Muscle of leg (tissue), 11 donors: ENCODE data around the gene CDC73. TPM values are rescaled to one million over a fixed set of nuclear protein-coding genes. Genes with fewer than 3 reads are reported as not detected.

Source experiments
- DNase-seq: peaks from one replicate; pipeline ENCODE4 v3.0.0; 2013
- H3K27ac ChIP-seq: one replicate; pipeline ENCODE4 v1.5.1; 2013; ENCODE audit warnings: mild to moderate bottlenecking, low read length, control low read depth
- H3K27me3 ChIP-seq: one replicate; pipeline ENCODE4 v1.6.1; 2013; ENCODE audit warnings: low read length; ENCODE audit not compliant: control insufficient read depth, insufficient read depth
- H3K36me3 ChIP-seq: one replicate; pipeline ENCODE4 v1.6.1; 2013; ENCODE audit warnings: low read length; ENCODE audit not compliant: control insufficient read depth, insufficient read depth
- H3K4me1 ChIP-seq: one replicate; pipeline ENCODE4 v1.6.1; 2013; ENCODE audit warnings: low read length; ENCODE audit not compliant: control insufficient read depth, insufficient read depth
- H3K4me3 ChIP-seq: one replicate; pipeline ENCODE4 v1.5.1; 2013; ENCODE audit warnings: low read length, control low read depth
- H3K9me3 ChIP-seq: replicated peaks from 2 replicates; pipeline ENCODE4 v1.6.1; 2013; ENCODE audit warnings: low read depth, low read length; ENCODE audit not compliant: control insufficient read depth
- WGBS: methylation state at CpG from one replicate; pipeline ENCODE4 v1.1.5; 2013; ENCODE audit warnings: missing lambda C conversion rate; ENCODE audit not compliant: insufficient coverage; 5-methylcytosine and 5-hydroxymethylcytosine counted together
- polyA plus RNA-seq, 8 donors: library from polyadenylated mRNA; unstranded; fragments of 120-200 nt; gene quantifications; one replicate each; pipeline versions ENCODE4 v1.2.1 to v1.2.3, GENCODE V29; 2013; ENCODE audit warnings: inconsistent platforms in 1 of 8, low replicate concordance in 1 of 8; ENCODE audit not compliant: insufficient read length in 8 of 8, insufficient read depth in 1 of 8
- total RNA-seq: library from RNA; stranded (reverse); fragments of 120-200 nt; gene quantifications from one replicate; pipeline ENCODE4 v1.2.4, GENCODE V29; 2013

The CDC73 gene
- total and polyA plus RNA-seq, 9 donors, result 13.8 to 30.2 (median 25.9) TPM

DNA sequence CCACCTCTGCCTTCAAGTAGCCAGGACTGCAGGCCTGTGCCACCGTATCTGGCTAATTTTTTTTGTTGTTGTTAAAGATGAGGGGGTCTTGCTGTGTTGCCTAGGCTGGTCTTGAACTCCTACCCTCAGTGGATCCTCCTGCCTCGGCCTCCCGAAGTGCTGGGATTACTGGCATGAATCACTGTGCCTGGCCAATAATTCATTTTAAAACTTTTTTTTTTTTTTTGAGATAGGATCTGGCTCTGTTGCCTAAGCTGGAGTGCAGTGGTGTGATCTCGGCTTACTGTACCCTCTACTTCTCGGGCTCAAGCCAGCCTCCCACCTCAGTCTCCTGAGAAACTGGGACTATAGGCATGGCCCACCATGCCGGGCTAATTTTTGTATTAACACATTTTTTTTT, 3.5 kb downstream of the CDC73 start:
- Histone ChIP-seq H3K36me3 (peaks cover 18% of the 10 kb centered on the region), H3K27me3 (no peaks in the 10 kb centered on the region), H3K9me3 (no peaks in the 10 kb centered on the region), H3K4me3 (no peak overlapping the region), H3K4me1 (peaks cover 6% of the 10 kb centered on the region), H3K27ac (no peak overlapping the region)
- WGBS, result no CpG with 5 or more reads among the region's 6 CpGs
- DNase-seq, result no peak

DNA sequence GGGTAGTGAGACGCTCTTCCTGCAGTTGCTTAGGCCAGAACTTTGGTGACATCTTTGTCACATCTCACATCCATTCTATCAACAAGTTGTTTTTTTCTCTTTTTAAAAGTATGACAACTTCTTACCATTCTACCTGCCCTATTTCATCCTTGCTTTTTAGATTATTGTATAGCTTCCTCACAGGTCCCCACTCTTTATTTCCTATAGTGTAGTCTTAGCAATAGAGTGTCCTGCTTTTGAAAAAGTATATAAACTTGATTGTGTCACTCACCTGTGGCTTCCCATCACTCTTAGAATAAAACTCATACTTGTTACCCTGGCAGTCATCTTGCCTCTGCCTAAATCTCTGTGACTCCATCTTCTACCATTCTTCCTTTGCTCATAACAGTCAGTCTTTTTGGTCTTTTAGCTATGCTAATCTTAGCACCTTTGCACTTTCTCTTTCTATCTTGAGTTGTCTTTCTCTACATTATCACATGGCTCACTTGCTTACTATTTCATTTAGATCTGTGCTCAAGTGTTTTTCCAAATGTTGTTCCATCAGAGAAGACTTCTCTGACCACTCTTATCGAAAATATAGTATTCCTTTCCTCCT, 9.5 kb downstream of the CDC73 start:
- H3K27ac ChIP-seq, result no peak overlapping the region
- WGBS, result no CpG with 5 or more reads among the region's 2 CpGs
- DNase-seq, result no peak
- no peak overlapping the region for H3K4me3 ChIP-seq
- H3K4me1 ChIP-seq, result no peaks in the 10 kb centered on the region
- peaks cover 20% of the 10 kb centered on the region for H3K36me3 ChIP-seq
- no peaks in the 10 kb centered on the region for H3K27me3 ChIP-seq
- H3K9me3 ChIP-seq, result no peaks in the 10 kb centered on the region

DNA sequence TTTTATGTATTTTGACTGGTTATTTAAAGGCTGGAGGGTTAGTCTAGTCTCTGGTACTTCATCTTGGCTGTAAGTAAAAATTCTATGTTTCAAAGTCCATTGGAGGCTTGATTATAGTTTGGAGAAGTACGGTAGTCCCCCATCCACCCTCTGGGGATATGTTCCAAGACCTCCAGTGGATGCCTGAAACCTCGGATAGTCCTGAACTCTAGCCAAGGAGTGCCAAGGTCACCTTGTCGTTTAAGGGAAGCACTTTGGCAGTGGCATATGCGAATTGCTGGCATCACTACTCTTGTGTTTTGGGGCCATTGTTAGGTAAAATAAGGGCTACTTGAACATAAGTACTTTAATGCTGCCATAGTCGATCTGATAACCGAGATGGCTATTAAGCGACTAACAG, 18.4 kb downstream of the CDC73 start:
- WGBS, result 94% methylated on average over 6 of the region's 7 CpGs
- no peak overlapping the region for H3K4me3 ChIP-seq

DNA sequence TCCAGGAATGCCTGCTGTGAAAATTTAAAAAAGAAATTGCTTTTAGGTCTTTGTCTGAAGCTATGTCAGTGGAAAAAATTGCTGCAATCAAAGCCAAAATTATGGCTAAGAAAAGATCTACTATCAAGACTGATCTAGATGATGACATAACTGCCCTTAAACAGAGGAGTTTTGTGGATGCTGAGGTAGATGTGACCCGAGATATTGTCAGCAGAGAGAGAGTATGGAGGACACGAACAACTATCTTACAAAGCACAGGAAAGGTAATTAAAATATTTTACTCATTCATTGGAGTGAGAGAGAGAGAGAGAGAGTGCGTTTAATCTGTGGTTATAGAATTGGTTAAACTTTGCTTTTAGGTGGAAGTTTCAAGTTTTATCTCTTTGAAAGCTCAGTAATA, 20.0 kb downstream of the CDC73 start:
- no peaks in the 10 kb centered on the region for H3K4me1 ChIP-seq
- H3K4me3 ChIP-seq, result no peak overlapping the region
- peaks cover 18% of the 10 kb centered on the region for H3K36me3 ChIP-seq
- H3K27me3 ChIP-seq, result no peaks in the 10 kb centered on the region
- no peak overlapping the region for H3K27ac ChIP-seq
- H3K9me3 ChIP-seq, result no peaks in the 10 kb centered on the region
- WGBS, result no CpG with 5 or more reads among the region's 3 CpGs
- DNase-seq, result no peak

More for the DNA sequence above, 18.4 kb downstream of the CDC73 start:
- Histone ChIP-seq H3K27me3 (no peaks in the 10 kb centered on the region), H3K36me3 (peaks cover 22% of the 10 kb centered on the region), H3K4me1 (no peaks in the 10 kb centered on the region), H3K9me3 (no peaks in the 10 kb centered on the region), H3K27ac (no peak overlapping the region)
- no peak for DNase-seq

DNA sequence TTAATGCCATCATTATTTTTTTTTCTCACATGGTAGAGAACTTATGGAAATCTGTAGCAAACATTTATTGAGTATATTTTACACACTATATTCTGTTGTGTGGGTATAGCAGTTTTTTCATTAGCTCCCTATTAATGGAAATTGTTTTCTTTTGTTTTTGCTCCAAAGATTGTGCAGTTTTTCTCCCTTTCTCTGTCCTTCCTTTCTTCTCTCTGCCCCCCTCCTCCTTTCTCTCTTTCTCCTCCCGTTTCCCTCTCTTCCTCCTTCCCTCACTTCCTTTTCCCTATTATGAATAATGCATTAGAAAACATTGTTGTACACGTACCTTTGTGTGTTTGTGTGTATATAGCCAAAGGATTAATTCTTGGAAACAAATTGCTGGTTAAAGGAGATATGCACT, 20.6 kb downstream of the CDC73 start:
- DNase-seq, result no peak
- no CpG with 5 or more reads among the region's 2 CpGs for WGBS
- Histone ChIP-seq H3K27ac (no peak overlapping the region), H3K36me3 (peaks cover 21% of the 10 kb centered on the region), H3K9me3 (no peaks in the 10 kb centered on the region), H3K4me3 (no peak overlapping the region), H3K27me3 (no peaks in the 10 kb centered on the region), H3K4me1 (no peaks in the 10 kb centered on the region)

DNA sequence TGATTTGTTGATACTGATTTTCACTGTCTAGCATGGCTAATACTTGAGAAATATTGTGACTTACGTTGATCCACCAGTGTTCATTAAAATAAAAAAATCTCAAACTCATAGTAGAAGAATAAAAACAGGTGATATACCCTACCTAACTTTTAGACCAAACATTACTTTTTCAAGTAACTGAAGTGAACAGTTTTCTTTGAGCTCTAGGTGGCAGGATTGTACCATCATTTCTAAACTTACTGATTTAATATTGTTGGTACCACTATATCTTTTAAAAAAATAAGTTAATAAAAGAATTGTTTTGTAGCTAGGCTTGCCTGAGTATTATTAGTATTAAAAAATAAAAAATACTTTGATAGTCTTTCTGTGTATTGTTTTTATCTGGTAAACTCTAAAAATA, 21.5 kb downstream of the CDC73 start:
- Histone ChIP-seq H3K4me3 (no peak overlapping the region), H3K27me3 (no peaks in the 10 kb centered on the region), H3K27ac (no peak overlapping the region), H3K36me3 (peaks cover 19% of the 10 kb centered on the region), H3K9me3 (no peaks in the 10 kb centered on the region), H3K4me1 (no peaks in the 10 kb centered on the region)
- DNase-seq, result peak; percentile 6
- WGBS, result no CpG with 5 or more reads among the region's 1 CpG

DNA sequence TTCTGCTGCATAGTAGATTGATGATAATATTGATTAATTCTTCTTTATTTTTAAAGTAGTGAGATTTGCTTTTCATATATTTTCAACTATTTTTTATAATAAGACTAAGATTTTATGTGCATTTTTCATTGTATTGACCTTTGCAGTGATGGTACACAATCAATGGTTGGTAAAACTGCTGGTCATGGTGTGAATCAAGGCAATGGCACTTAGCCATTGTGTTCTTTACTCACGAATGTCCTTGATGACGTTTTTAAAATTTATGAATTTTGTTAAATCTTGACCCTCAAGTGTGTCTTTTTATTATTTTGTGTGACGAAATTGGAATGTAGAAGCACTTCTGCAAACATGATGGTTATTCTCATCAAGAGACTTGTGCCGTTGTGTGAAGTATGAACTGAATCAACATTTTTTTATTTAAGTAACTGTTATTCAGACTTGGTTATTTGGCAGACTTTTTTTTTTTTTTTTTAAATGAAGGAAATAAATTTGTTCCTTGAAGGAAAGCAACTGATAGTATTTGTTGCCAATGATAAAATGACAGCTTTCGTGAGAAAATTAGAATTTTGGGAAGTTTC, 22.6 kb downstream of the CDC73 start:
- peaks cover 19% of the 10 kb centered on the region for H3K36me3 ChIP-seq
- WGBS, result 66% methylated on average over 3 of the region's 5 CpGs
- H3K4me3 ChIP-seq, result no peak overlapping the region

DNA sequence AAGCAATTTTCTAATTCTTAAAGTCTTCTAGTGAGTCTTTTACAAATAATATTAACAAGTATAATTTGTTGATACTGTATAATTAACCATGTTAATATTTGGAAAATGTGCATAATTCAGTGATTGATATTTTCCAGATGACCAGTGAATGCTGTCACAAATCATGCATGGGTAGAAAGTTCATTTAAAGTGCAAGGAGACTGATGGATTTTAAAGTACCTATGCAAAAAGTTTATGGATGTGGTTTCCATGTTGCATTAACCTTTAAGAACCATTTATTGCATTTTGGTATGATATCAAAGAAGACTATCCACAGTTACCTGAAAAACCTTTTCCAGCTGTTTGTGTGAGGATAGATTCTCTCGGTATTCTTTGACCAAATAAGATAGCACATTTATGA, 23.2 kb downstream of the CDC73 start:
- Histone ChIP-seq H3K4me3 (no peak overlapping the region), H3K36me3 (peaks cover 17% of the 10 kb centered on the region), H3K27ac (no peak overlapping the region), H3K4me1 (no peaks in the 10 kb centered on the region), H3K9me3 (no peaks in the 10 kb centered on the region), H3K27me3 (no peaks in the 10 kb centered on the region)
- WGBS, result no CpG with 5 or more reads among the region's 1 CpG
- DNase-seq, result no peak

More for the DNA sequence above, 22.6 kb downstream of the CDC73 start:
- Histone ChIP-seq H3K4me1 (no peaks in the 10 kb centered on the region), H3K27ac (no peak overlapping the region), H3K27me3 (no peaks in the 10 kb centered on the region), H3K9me3 (no peaks in the 10 kb centered on the region)
- no peak for DNase-seq

DNA sequence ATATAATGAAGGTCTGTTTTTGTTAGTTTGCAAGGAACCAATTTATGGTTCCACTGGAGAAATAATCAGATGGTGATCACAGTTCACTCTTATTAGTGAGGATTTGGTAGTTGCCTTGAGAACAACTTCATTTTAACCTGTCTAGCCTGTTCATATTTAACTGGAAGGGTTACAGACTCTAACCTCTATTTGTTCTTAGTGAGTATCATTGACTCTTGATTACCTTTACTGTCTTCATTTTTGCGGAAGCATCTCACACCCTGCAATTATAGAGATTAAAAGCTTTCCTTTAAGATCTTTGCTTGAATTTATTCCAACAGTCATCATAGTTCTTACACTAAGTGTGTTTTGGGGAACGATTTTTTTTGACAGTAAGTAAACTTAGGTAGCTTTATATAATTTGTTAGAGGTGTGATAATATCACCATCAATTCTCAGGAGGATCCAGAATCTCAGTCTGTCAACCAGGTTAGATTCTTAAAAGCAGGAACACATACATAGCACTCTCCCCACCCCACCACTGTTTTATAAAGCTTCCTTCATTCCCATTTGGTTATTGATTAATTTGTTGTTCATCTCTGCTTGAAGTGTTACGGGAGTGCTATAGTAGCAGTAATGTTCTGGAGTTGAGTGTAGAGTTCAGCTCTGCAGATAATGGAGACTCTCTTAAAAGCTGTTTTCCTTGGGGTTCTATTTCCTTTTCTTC, 34.4 kb downstream of the CDC73 start:
- DNase-seq, result no peak
- Histone ChIP-seq H3K4me1 (no peaks in the 10 kb centered on the region), H3K27me3 (no peaks in the 10 kb centered on the region), H3K9me3 (no peaks in the 10 kb centered on the region), H3K4me3 (no peak overlapping the region), H3K27ac (no peak overlapping the region), H3K36me3 (peaks cover 13% of the 10 kb centered on the region)
- WGBS, result no CpG with 5 or more reads among the region's 3 CpGs

DNA sequence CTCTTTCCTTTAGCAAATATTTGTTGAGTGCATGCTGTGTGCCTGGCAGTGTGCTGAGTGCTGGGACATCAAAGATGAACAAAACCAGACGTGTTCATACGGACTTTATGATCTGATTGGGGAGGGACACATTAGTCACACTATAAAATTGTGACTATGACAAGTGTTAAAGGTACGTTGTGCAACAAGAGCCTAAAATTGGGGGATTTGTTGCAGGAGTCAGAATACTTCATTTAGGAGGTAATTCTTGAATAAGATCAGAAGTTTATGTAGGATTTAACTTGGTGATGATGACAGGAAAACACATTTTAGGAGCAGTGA, 35.0 kb downstream of the CDC73 start:
- no peaks in the 10 kb centered on the region for H3K4me1 ChIP-seq
- peaks cover 9% of the 10 kb centered on the region for H3K36me3 ChIP-seq
- 79% methylated on average over 3 of the region's 3 CpGs for WGBS
- H3K27ac ChIP-seq, result no peak overlapping the region
- no peak overlapping the region for H3K4me3 ChIP-seq
- H3K9me3 ChIP-seq, result no peaks in the 10 kb centered on the region
- no peak for DNase-seq
- no peaks in the 10 kb centered on the region for H3K27me3 ChIP-seq
